Dermis blood vessel endothelial cell (primary cell): ENCODE results near the gene GATM. TPM values are rescaled to one million over a fixed set of nuclear protein-coding genes. Genes with fewer than 3 reads are reported as not detected.
"Not testable (repeated sequence)": the region's sequence is repeated elsewhere in the genome, so short reads cannot be mapped to it uniquely, and the experiment has no call there.

Experiments used
- DNase-seq: peaks from one replicate; pipeline ENCODE4 v3.0.0; 2010
- total RNA-seq: library from RNA; depleted of rRNA; stranded (reverse); fragments of >200 nt; gene quantifications from 2 replicates; pipeline ENCODE4 v1.2.3, GENCODE V29; 2014

The GATM gene
- total RNA-seq, 1 donor from 2014 or later = 0.34 TPM

GRCh38 chr15:45387380-45388007 is 9.2 kb upstream of the GATM start:
- DNase-seq = no peak

- DNase-seq = no peak
Observed at GRCh38 chr15:45386974-45387373, 8.6 kb upstream of the GATM start.

GRCh38 chr15:45386420-45386819 is 8.1 kb upstream of the GATM start:
- no peak for DNase-seq

GRCh38 chr15:45385590-45385989 is 7.2 kb upstream of the GATM start:
- no peak for DNase-seq

GRCh38 chr15:45384700-45385099 is 6.4 kb upstream of the GATM start:
- DNase-seq = no peak

GRCh38 chr15:45378913-45379262 is 544 bp upstream of the GATM start:
- DNase-seq = no peak

GRCh38 chr15:45377609-45378148 is 665 bp downstream of the GATM start:
- DNase-seq = peak; percentile 7

- DNase-seq = no peak
Observed at GRCh38 chr15:45376967-45377608, 1.3 kb downstream of the GATM start.

GRCh38 chr15:45376300-45376928 is 1.9 kb downstream of the GATM start:
- no peak for DNase-seq

GRCh38 chr15:45375836-45376235 is 2.5 kb downstream of the GATM start:
- DNase-seq = no peak

- no peak for DNase-seq
Observed at GRCh38 chr15:45373976-45374375, 4.4 kb downstream of the GATM start.

GRCh38 chr15:45372041-45372995 is 6.0 kb downstream of the GATM start:
- DNase-seq = no peak

GRCh38 chr15:45371546-45371945 is 6.8 kb downstream of the GATM start:
- no peak for DNase-seq

GRCh38 chr15:45370042-45370441 is 8.3 kb downstream of the GATM start:
- DNase-seq = not testable (repeated sequence)

GRCh38 chr15:45367222-45367621 is 11.1 kb downstream of the GATM start:
- DNase-seq = not testable (repeated sequence)

- DNase-seq = no peak
Observed at GRCh38 chr15:45364271-45364670, 14.1 kb downstream of the GATM start.

- no peak for DNase-seq
Observed at GRCh38 chr15:45363801-45364200, 14.5 kb downstream of the GATM start.

- DNase-seq = no peak
Observed at GRCh38 chr15:45363334-45363733, 15.0 kb downstream of the GATM start.

GRCh38 chr15:45362419-45362818 is 15.9 kb downstream of the GATM start:
- no peak for DNase-seq

GRCh38 chr15:45361878-45362277 is 16.5 kb downstream of the GATM start:
- DNase-seq = no peak

- DNase-seq = no peak
Observed at GRCh38 chr15:45355860-45356259, 22.5 kb downstream of the GATM start.

- DNase-seq = no peak
Observed at GRCh38 chr15:45354711-45355110, 23.6 kb downstream of the GATM start.

- DNase-seq = no peak
Observed at GRCh38 chr15:45351227-45351626, 27.1 kb downstream of the GATM start.
